ENCODE results near the gene KCNQ2. TPM values are rescaled to one million over a fixed set of nuclear protein-coding genes. Genes with fewer than 3 reads are reported as not detected.
"Not testable (repeated sequence)": the region's sequence is repeated elsewhere in the genome, so short reads cannot be mapped to it uniquely, and the experiment has no call there.

KCNQ2 gene
- total and polyA plus RNA-seq, 8 donors: 0.54 to 12.5 (median 1.5) TPM

GRCh38 chr20:63380346-63380870, 92.0 kb downstream of the KCNQ2 start:
- Histone ChIP-seq H3K36me3 (no peaks in the 10 kb centered on the region), H3K4me1 (no peaks in the 10 kb centered on the region), H3K9me3 (no peaks in the 10 kb centered on the region), H3K27ac (no peak overlapping the region), H3K27me3 (peaks cover 0 to 15% (median 2%) of the 10 kb centered on the region in 4 donors), H3K4me3 (no peak overlapping the region)
- DNase-seq: peak in 1 of 6 donors; percentile 59
- ATAC-seq: no peak
- WGBS, 2 donors: 70 to 78% methylated on average over 21 of the region's 21 CpGs
- no peak for FAIRE-seq
- TF ChIP-seq CTCF (IDR thresholded peaks at IDR 0.05): no peak
- intact Hi-C loops (cut with DNase I): loop anchor here in 1 of 3 donors (5.0 kb wide), 1 partner anchor 73 kb away; no protein-coding TSS in a partner anchor

- WGBS, 2 donors: 66 to 77% methylated on average over 9 of the region's 9 CpGs
- H3K27ac ChIP-seq, FAIRE-seq: not testable (repeated sequence)
Observed at GRCh38 chr20:63379872-63380271, 92.6 kb downstream of the KCNQ2 start.

GRCh38 chr20:63379296-63379695, 93.2 kb downstream of the KCNQ2 start:
- ATAC-seq (no peak), DNase-seq (peak in 1 of 6 donors; percentile 58), FAIRE-seq (no peak)
- Histone ChIP-seq H3K27me3 (peaks cover 0 to 15% (median 2%) of the 10 kb centered on the region in 4 donors), H3K9me3 (no peaks in the 10 kb centered on the region), H3K36me3 (no peaks in the 10 kb centered on the region), H3K4me3 (no peak overlapping the region), H3K4me1 (no peaks in the 10 kb centered on the region), H3K27ac (no peak overlapping the region)
- TF ChIP-seq CTCF (IDR thresholded peaks at IDR 0.05): no peak
- intact Hi-C loops (cut with DNase I): no loop called here
- WGBS, 2 donors: 64 to 67% methylated on average over 11 of the region's 11 CpGs

More at GRCh38 chr20:63379872-63380271, 92.6 kb downstream of the KCNQ2 start:
- H3K9me3 ChIP-seq, H3K4me1 ChIP-seq, H3K4me3 ChIP-seq, DNase-seq, H3K36me3 ChIP-seq, ATAC-seq: not testable (repeated sequence)
- peaks cover 0 to 15% (median 2%) of the 10 kb centered on the region in 4 donors for H3K27me3 ChIP-seq
- intact Hi-C loops (cut with DNase I): loop anchor here in 1 of 3 donors (5.0 kb wide), 1 partner anchor 73 kb away; no protein-coding TSS in a partner anchor

- WGBS, 2 donors: 42 to 48% methylated on average over 10 to 12 of the region's 12 CpGs
- Histone ChIP-seq H3K4me3 (no peak overlapping the region), H3K27ac (no peak overlapping the region), H3K36me3 (no peaks in the 10 kb centered on the region), H3K9me3 (no peaks in the 10 kb centered on the region), H3K27me3 (peaks cover 0 to 14% (median 2%) of the 10 kb centered on the region in 4 donors), H3K4me1 (no peaks in the 10 kb centered on the region)
- TF ChIP-seq CTCF (IDR thresholded peaks at IDR 0.05): no peak
- ATAC-seq (no peak), DNase-seq (peak in 1 of 6 donors; percentile 30), FAIRE-seq (no peak)
- intact Hi-C loops (cut with DNase I): no loop called here
Observed at GRCh38 chr20:63378626-63379025, 93.8 kb downstream of the KCNQ2 start.

- DNase-seq (peak in 1 of 6 donors; percentile 23), FAIRE-seq (no peak), ATAC-seq (no peak)
- H3K9me3 ChIP-seq: no peaks in the 10 kb centered on the region
- no peaks in the 10 kb centered on the region for H3K36me3 ChIP-seq
- no peak for TF ChIP-seq CTCF (IDR thresholded peaks at IDR 0.05)
- WGBS, 2 donors: 19% methylated on average over 15 of the region's 15 CpGs
- peaks cover 0 to 12% (median 2%) of the 10 kb centered on the region in 4 donors for H3K27me3 ChIP-seq
- no peaks in the 10 kb centered on the region for H3K4me1 ChIP-seq
- intact Hi-C loops (cut with DNase I): no loop called here
- H3K27ac ChIP-seq: no peak overlapping the region
- H3K4me3 ChIP-seq: no peak overlapping the region
Observed at GRCh38 chr20:63377951-63378381, 94.5 kb downstream of the KCNQ2 start.
